Measurements from ENCODE around the gene TRIM26. TPM values are rescaled to one million over a fixed set of nuclear protein-coding genes. Genes with fewer than 3 reads are reported as not detected.

Gene TRIM26
- total and polyA plus RNA-seq, 2 of the 13 experiments (the other 11 are each of a cell fraction or from before 2014, with no cell fraction given), result 27.1 to 38.7 TPM

GRCh38 chr6:30259140-30260035, 46.2 kb upstream of the TRIM26 start (continued):
- TF ChIP-seq ZXDC (CRISPR knock-in tag; IDR thresholded peaks at IDR 0.05) (no peak), ETV6 (CRISPR knock-in tag; conservative IDR thresholded peaks at IDR 0.05) (peak; percentile 75; the same call in 1 of the 2 replicates), TEF (CRISPR knock-in tag; IDR thresholded peaks at IDR 0.05) (no peak), ZNF609 (CRISPR knock-in tag; IDR thresholded peaks at IDR 0.05; ENCODE audit: borderline replicate concordance) (no peak), YY1 (IDR thresholded peaks at IDR 0.05; ENCODE audit: insufficient read depth, insufficient replicate concordance, low read depth, low read length) (peak; percentile 18), MYNN (CRISPR knock-in tag; IDR thresholded peaks at IDR 0.05; ENCODE audit: low read depth) (peak; percentile 46; the same call in 1 of the 2 replicates), ZNF350 (CRISPR knock-in tag; IDR thresholded peaks at IDR 0.05; ENCODE audit: borderline replicate concordance, low read depth) (peak; percentile 61; the same call in 1 of the 2 replicates), ZNF772 (CRISPR knock-in tag; IDR thresholded peaks at IDR 0.05) (0 out of 2 replicates have a peak, but pooled peaks have one; percentile 47), HNF1B (CRISPR knock-in tag; IDR thresholded peaks at IDR 0.05) (peak; percentile 73; the same call in 1 of the 2 replicates), BCLAF1 (IDR thresholded peaks at IDR 0.05) (no peak), ZNF30 (CRISPR knock-in tag; IDR thresholded peaks at IDR 0.05) (no peak), SMAD3 (CRISPR knock-in tag; IDR thresholded peaks at IDR 0.05) (0 out of 2 replicates have a peak, but pooled peaks have one; percentile 5), ZNF230 (CRISPR knock-in tag; IDR thresholded peaks at IDR 0.05) (0 out of 2 replicates have a peak, but pooled peaks have one; percentile 53), KLF11 (CRISPR knock-in tag; IDR thresholded peaks at IDR 0.05) (peak; percentile 68; the same call in 1 of the 2 replicates)
